GM23248 (cell line): ENCODE measurements around the gene ARFIP2. TPM values are rescaled to one million over a fixed set of nuclear protein-coding genes. Genes with fewer than 3 reads are reported as not detected.

Experiments
- DNase-seq: peaks from one replicate; pipeline ENCODE4 v3.0.0-alpha.2; 2015
- H2AFZ ChIP-seq: fragments of 200-600 bp; sonication (generic); 2 replicates; pipeline ENCODE4 v1.6.1; 2016; ENCODE audit warnings: antibody characterized with exemption
- H3F3A ChIP-seq: fragments of 200-600 bp; sonication (generic); 2 replicates; pipeline ENCODE4 v1.6.1; 2016; ENCODE audit warnings: mild to moderate bottlenecking, antibody characterized with exemption, mixed run types; ENCODE audit not compliant: insufficient read depth
- H3K27ac ChIP-seq: fragments of 200-600 bp; sonication (generic); 2 replicates; pipeline ENCODE4 v1.5.1; 2016; ENCODE audit warnings: mild to moderate bottlenecking
- H3K27me3 ChIP-seq: fragments of 200-600 bp; sonication (generic); replicated peaks from 2 replicates; pipeline ENCODE4 v1.6.1; 2016; ENCODE audit warnings: mild to moderate bottlenecking; ENCODE audit not compliant: insufficient read depth
- H3K36me3 ChIP-seq: fragments of 200-600 bp; sonication (generic); 2 replicates; pipeline ENCODE4 v1.6.1; 2016; ENCODE audit warnings: low read depth, mild to moderate bottlenecking
- H3K4me1 ChIP-seq: fragments of 200-600 bp; sonication (generic); 2 replicates; pipeline ENCODE4 v1.6.1; 2016; ENCODE audit warnings: mild to moderate bottlenecking; ENCODE audit not compliant: insufficient read depth
- H3K4me2 ChIP-seq: fragments of 200-600 bp; sonication (generic); one replicate; pipeline ENCODE4 v1.6.1; 2016; ENCODE audit warnings: mild to moderate bottlenecking; ENCODE audit not compliant: unreplicated experiment
- H3K4me3 ChIP-seq: fragments of 200-600 bp; sonication (generic); 2 replicates; pipeline ENCODE4 v1.5.1; 2016; ENCODE audit warnings: mild to moderate bottlenecking
- H3K79me2 ChIP-seq: fragments of 200-600 bp; sonication (generic); 2 replicates; pipeline ENCODE4 v1.6.1; 2016; ENCODE audit warnings: mild to moderate bottlenecking; ENCODE audit not compliant: insufficient read depth
- H3K9ac ChIP-seq: fragments of 200-600 bp; sonication (generic); 2 replicates; pipeline ENCODE4 v1.6.1; 2016; ENCODE audit warnings: mild to moderate bottlenecking
- H3K9me2 ChIP-seq: fragments of 200-600 bp; sonication (generic); 2 replicates; pipeline ENCODE4 v1.6.1; 2016; ENCODE audit warnings: mixed run types, mild to moderate bottlenecking, moderate library complexity; ENCODE audit not compliant: insufficient read depth
- H3K9me3 ChIP-seq: fragments of 200-600 bp; sonication (generic); one replicate; pipeline ENCODE4 v1.6.1; 2017; ENCODE audit warnings: low read depth
- H4K20me1 ChIP-seq: fragments of 200-600 bp; sonication (generic); 2 replicates; pipeline ENCODE4 v1.6.0; 2016; ENCODE audit not compliant: insufficient read depth
- EZH2 ChIP-seq: fragments of 200-600 bp; sonication (generic); IDR thresholded peaks from 2 replicates; pipeline ENCODE4 v1.6.1; 2018; ENCODE audit warnings: antibody characterized with exemption, mild to moderate bottlenecking; ENCODE audit not compliant: insufficient read depth, poor library complexity, severe bottlenecking
- EZH2phosphoT487 ChIP-seq: fragments of 200-600 bp; sonication (generic); IDR thresholded peaks from 2 replicates; pipeline ENCODE4 v1.6.1; 2018; ENCODE audit warnings: antibody characterized with exemption, moderate library complexity, mild to moderate bottlenecking, low read depth; ENCODE audit not compliant: insufficient read depth
- WGBS, 2 experiments: methylation state at CpG; one replicate each; pipeline ENCODE4 v1.1.6; 2015 to 2017; ENCODE audit warnings: low lambda C conversion rate in 2 of 2, low coverage in 1 of 2; ENCODE audit errors: missing lambda C conversion rate in 2 of 2; 5-methylcytosine and 5-hydroxymethylcytosine counted together
- in situ Hi-C: fragments of 300-500 bp; cut with MboI; formaldehyde crosslinking; loops from 2 replicates; pipeline ENCODE4 v1.15.0; 2020
- polyA plus RNA-seq: library from polyadenylated mRNA; unstranded; fragments of >200 nt; fragmentation: Nextera tagmentation; extraction: Ambion mirVana; gene quantifications from 2 replicates; pipeline ENCODE4 v1.2.1, GENCODE V29; 2016
- total RNA-seq: library from RNA; depleted of rRNA; stranded (reverse); fragments of >200 nt; shearing (Covaris generic); gene quantifications from 2 replicates; pipeline ENCODE4 v1.2.3, GENCODE V29; 2014

The ARFIP2 gene
- total and polyA plus RNA-seq, 2 experiments from 2014 or later, result 57.9 to 69.5 TPM

- H3K36me3 ChIP-seq, result no peaks in the 10 kb centered on the region; the same call in 1 of the 2 replicates
- in situ Hi-C loops, result no loop called here
- no peaks in the 10 kb centered on the region for H4K20me1 ChIP-seq
- H3K27ac ChIP-seq, result peak overlapping the region; percentile 54
- H3K9ac ChIP-seq, result peak overlapping the region; percentile 6; the same call in 1 of the 2 replicates
- TF ChIP-seq EZH2 (no peak), EZH2phosphoT487 (no peak)
- no peak overlapping the region for H3K4me2 ChIP-seq
- no peaks in the 10 kb centered on the region for H3K27me3 ChIP-seq
- WGBS, 2 experiments, result 7 to 9% methylated on average over 7 of the region's 7 CpGs
- H3K9me3 ChIP-seq, result no peaks in the 10 kb centered on the region
- H3F3A ChIP-seq, result peaks cover 20% of the 10 kb centered on the region
- no peak overlapping the region for H3K4me3 ChIP-seq
- H2AFZ ChIP-seq, result no peak overlapping the region
- H3K79me2 ChIP-seq, result no peaks in the 10 kb centered on the region
- peaks cover 14% of the 10 kb centered on the region for H3K4me1 ChIP-seq
- no peaks in the 10 kb centered on the region for H3K9me2 ChIP-seq
- DNase-seq, result peak; percentile 94
Measured at GRCh38 chr11:6498121-6498520, 17.0 kb upstream of the ARFIP2 start.

- H3F3A ChIP-seq, result peaks cover 15% of the 10 kb centered on the region
- no peaks in the 10 kb centered on the region for H3K9me3 ChIP-seq
- no peaks in the 10 kb centered on the region for H3K79me2 ChIP-seq
- H3K4me3 ChIP-seq, result no peak within 1 kb of the TSS
- no peaks in the 10 kb centered on the region for H4K20me1 ChIP-seq
- H3K4me2 ChIP-seq, result no peak within 1 kb of the TSS
- peaks cover 11% of the 10 kb centered on the region for H3K4me1 ChIP-seq
- no peaks in the 10 kb centered on the region for H3K9me2 ChIP-seq
- H3K9ac ChIP-seq, result peak within 1 kb of the TSS; percentile 6; the same call in 1 of the 2 replicates
- TF ChIP-seq EZH2 (no peak), EZH2phosphoT487 (no peak)
- no peaks in the 10 kb centered on the region for H3K27me3 ChIP-seq
- no peak within 1 kb of the TSS for H2AFZ ChIP-seq
- WGBS, 2 experiments, result 54 to 57% methylated on average over 29 to 33 of the region's 33 CpGs
- H3K36me3 ChIP-seq, result no peaks in the 10 kb centered on the region; the same call in none of the 2 replicates
- in situ Hi-C loops, result no loop called here
- H3K27ac ChIP-seq, result peak within 1 kb of the TSS; percentile 54; the same call in 1 of the 2 replicates
- DNase-seq, result no peak
Measured at GRCh38 chr11:6497069-6497839, 16.1 kb upstream of the ARFIP2 start, which contains the start of gene DNHD1. TSS of gene DNHD1 (plus strand) at chr11:6497280. CDS start at chr11:6498216, 936 bp downstream.

GRCh38 chr11:6489306-6489705, 8.2 kb upstream of the ARFIP2 start:
- H3K4me1 ChIP-seq, result no peaks in the 10 kb centered on the region
- peaks cover 5% of the 10 kb centered on the region; the same call in 1 of the 2 replicates for H3F3A ChIP-seq
- peaks cover 28% of the 10 kb centered on the region for H3K79me2 ChIP-seq
- H3K9me2 ChIP-seq, result no peaks in the 10 kb centered on the region
- TF ChIP-seq EZH2phosphoT487 (no peak), EZH2 (no peak)
- peaks cover 30% of the 10 kb centered on the region for H3K36me3 ChIP-seq
- no peaks in the 10 kb centered on the region for H4K20me1 ChIP-seq
- no peak overlapping the region for H3K9ac ChIP-seq
- 96 to 99% methylated on average over 4 of the region's 4 CpGs for WGBS, 2 experiments
- DNase-seq, result no peak
- in situ Hi-C loops, result no loop called here
- no peaks in the 10 kb centered on the region for H3K27me3 ChIP-seq
- H3K9me3 ChIP-seq, result no peaks in the 10 kb centered on the region
- H3K4me3 ChIP-seq, result no peak overlapping the region
- no peak overlapping the region for H3K27ac ChIP-seq
- H2AFZ ChIP-seq, result no peak overlapping the region
- H3K4me2 ChIP-seq, result no peak overlapping the region

GRCh38 chr11:6488821-6489220, 7.7 kb upstream of the ARFIP2 start:
- Histone ChIP-seq H2AFZ (no peak overlapping the region), H3K9ac (no peak overlapping the region), H3K4me2 (no peak overlapping the region), H4K20me1 (no peaks in the 10 kb centered on the region), H3K36me3 (peaks cover 33% of the 10 kb centered on the region), H3K9me3 (no peaks in the 10 kb centered on the region), H3K27ac (no peak overlapping the region), H3K9me2 (no peaks in the 10 kb centered on the region), H3K4me3 (no peak overlapping the region), H3K27me3 (no peaks in the 10 kb centered on the region), H3K4me1 (no peaks in the 10 kb centered on the region), H3K79me2 (peaks cover 33% of the 10 kb centered on the region), H3F3A (peaks cover 5% of the 10 kb centered on the region; the same call in 1 of the 2 replicates)
- TF ChIP-seq EZH2 (no peak), EZH2phosphoT487 (no peak)
- WGBS, 2 experiments, result 85 to 87% methylated on average over 3 of the region's 3 CpGs
- in situ Hi-C loops, result no loop called here
- DNase-seq, result no peak
